Activated CD8-positive, alpha-beta memory T cell treated with anti-CD3 and anti-CD28 coated beads, Interleukin-2, amount 50 U/mL, for 1 hour (primary cell): ENCODE data around the gene FAM180B.
"Not testable (repeated sequence)": the region's sequence is repeated elsewhere in the genome, so short reads cannot be mapped to it uniquely, and the experiment has no call there.

Experiments used
- DNase-seq: peaks from one replicate; pipeline ENCODE4 v3.0.0-alpha.2; 2020; ENCODE audit errors: extremely low read depth

FAM180B gene

GRCh38 chr11:47595029-47595428 lies 8.6 kb downstream of the FAM180B start:
- no peak for DNase-seq

GRCh38 chr11:47595967-47596366 lies 9.5 kb downstream of the FAM180B start:
- no peak for DNase-seq

GRCh38 chr11:47599902-47600301 lies 13.4 kb downstream of the FAM180B start:
- no peak for DNase-seq

GRCh38 chr11:47603295-47603694 lies 16.8 kb downstream of the FAM180B start:
- no peak for DNase-seq

GRCh38 chr11:47605921-47606320 lies 19.4 kb downstream of the FAM180B start:
- no peak for DNase-seq

- DNase-seq = no peak
Observed at GRCh38 chr11:47606731-47607130, 20.3 kb downstream of the FAM180B start.

GRCh38 chr11:47607380-47607779 lies 20.9 kb downstream of the FAM180B start:
- DNase-seq = no peak

GRCh38 chr11:47609675-47610074 lies 23.2 kb downstream of the FAM180B start:
- no peak for DNase-seq

- DNase-seq = no peak
Observed at GRCh38 chr11:47611348-47611794, 24.9 kb downstream of the FAM180B start.

GRCh38 chr11:47615249-47615648 lies 28.8 kb downstream of the FAM180B start:
- no peak for DNase-seq

GRCh38 chr11:47616726-47617416 lies 30.4 kb downstream of the FAM180B start:
- no peak for DNase-seq

GRCh38 chr11:47617417-47617809 lies 30.9 kb downstream of the FAM180B start:
- no peak for DNase-seq

- DNase-seq = no peak
Observed at GRCh38 chr11:47620836-47621378, 34.4 kb downstream of the FAM180B start.

- DNase-seq = no peak
Observed at GRCh38 chr11:47626234-47626633, 39.8 kb downstream of the FAM180B start.

GRCh38 chr11:47628026-47628425 lies 41.5 kb downstream of the FAM180B start:
- no peak for DNase-seq

- no peak for DNase-seq
Observed at GRCh38 chr11:47631473-47631872, 45.0 kb downstream of the FAM180B start.

GRCh38 chr11:47636331-47636730 lies 49.9 kb downstream of the FAM180B start:
- not testable (repeated sequence) for DNase-seq
